GM18517 (cell line): Measurements from ENCODE around the gene TTC39C.
A peak's percentile ranks its signal among the peaks of the same experiment; 100 is the strongest.

Experiments used
- ATAC-seq: cut with Tn5 transposase; IDR thresholded peaks from one replicate; pipeline ENCODE4 v1.9.1; 2021; ENCODE audit warnings: mild to moderate bottlenecking, moderate library complexity; ENCODE audit not compliant: unreplicated experiment

TTC39C gene

DNA sequence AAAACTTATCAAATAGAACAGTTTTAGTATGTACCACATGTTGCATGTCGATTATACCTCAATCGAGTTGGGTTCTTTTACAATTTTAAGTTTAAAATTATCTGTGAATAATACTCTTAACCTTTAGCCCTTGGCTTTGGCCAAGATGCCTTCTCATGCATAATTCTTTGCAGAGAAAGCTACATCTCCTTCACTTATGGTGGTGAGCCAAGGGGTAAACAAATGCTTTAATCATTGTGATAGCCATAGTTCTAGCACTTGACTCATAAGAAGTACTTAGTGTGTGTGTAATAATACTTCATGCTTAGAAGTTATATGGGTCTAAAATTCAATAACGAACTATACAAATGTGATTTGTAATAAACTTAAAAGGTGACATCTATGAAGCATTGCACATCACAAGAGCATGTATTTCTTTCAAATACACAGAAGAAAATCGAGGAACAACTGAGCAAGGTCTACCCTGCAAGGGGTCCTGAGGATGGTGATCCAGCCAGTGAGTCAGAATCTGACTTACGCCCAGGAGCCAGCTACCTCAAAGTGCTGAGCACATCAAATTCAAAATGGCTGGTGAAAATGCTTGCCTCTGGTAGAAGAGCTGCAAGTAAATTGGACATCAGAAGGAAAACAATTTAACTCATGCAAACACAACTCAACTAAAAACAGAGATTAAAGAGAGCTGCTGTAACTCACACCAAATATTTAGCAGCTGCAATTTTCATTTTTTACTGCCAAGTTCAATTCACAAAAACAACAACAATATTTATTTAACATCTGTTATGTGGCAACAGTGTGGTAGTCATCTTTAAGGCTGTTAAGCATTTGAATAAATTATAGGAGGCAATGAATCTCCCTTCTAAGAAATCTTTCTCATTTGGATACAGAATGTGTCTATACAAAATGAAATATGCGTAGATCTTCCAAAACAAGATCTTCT is 23.8 kb upstream of the TTC39C start:
- no peak for ATAC-seq

- ATAC-seq = no peak
Observed at GRCh38 chr18:23992089-23992940, 22.2 kb upstream of the TTC39C start.

GRCh38 chr18:23992941-23993280 is 21.6 kb upstream of the TTC39C start:
- no peak for ATAC-seq

DNA sequence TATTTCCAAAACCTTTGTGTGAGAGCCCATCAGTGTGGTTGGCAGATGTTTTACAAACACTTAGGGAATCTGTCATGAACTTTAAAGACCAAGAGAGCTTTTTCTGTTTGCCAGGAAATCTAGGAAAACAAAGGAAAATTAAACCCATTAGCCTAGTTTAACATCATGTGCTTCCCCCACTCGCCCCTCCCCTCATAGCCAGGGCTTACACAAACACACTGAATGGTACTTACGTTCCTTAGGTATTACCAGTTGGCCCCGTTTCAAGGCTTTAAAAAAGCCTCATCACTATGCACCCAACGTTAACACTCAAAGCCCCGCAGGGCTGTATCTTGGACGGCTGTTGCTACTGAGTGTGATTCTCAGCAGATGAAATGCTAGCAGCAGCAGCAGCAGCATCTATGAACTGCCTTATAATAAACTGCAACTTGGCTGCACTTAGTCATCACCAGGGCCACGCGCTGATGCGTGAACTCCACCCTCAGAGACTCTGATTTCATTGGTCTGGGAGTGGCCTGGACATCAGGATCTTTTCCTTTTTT is 20.1 kb upstream of the TTC39C start:
- ATAC-seq = no peak

GRCh38 chr18:23995180-23995579 is 19.4 kb upstream of the TTC39C start:
- no peak for ATAC-seq

GRCh38 chr18:23998018-23998417 is 16.5 kb upstream of the TTC39C start:
- no peak for ATAC-seq

- no peak for ATAC-seq
Observed at GRCh38 chr18:23998820-23999219, 15.7 kb upstream of the TTC39C start.

- ATAC-seq = no peak
Observed at GRCh38 chr18:24000613-24001490, 13.7 kb upstream of the TTC39C start.

GRCh38 chr18:24002479-24002878 is 12.1 kb upstream of the TTC39C start:
- no peak for ATAC-seq

- ATAC-seq = no peak
Observed at GRCh38 chr18:24003288-24003687, 11.3 kb upstream of the TTC39C start.

DNA sequence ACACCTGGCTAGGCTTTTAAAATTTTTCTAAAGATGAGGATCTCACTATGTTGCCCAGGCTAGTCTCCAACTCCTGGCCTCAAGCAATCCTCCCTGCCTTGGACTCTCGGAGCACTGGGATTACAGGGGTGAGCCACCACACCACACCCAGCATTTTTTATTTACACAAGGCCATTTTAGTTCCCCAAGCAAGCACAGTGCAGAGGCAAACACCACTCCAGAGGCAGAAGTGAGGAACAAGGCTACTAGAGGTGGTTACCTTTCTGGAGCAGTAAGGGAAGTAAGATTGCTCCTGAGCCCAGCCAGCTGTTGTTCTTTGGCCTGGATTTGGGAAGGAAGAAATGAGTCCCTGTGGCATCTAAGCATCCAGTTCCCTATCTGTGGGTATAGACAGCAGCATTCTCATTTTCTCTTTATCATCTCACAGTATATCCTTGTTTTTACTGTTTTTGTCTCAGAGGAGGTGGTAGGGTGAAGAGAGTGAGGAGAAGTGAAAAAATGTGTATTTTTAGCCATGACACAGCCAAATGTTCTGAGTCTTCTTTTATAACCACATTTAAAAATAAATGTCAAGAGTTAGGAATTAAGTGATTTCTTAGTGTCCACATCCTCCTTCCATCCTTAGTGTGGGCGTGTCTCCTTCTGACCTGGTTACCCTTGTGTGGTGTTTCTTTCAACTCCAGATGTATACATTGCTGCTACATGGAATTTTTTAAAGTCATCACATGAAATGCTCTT is 10.5 kb upstream of the TTC39C start:
- ATAC-seq = no peak

DNA sequence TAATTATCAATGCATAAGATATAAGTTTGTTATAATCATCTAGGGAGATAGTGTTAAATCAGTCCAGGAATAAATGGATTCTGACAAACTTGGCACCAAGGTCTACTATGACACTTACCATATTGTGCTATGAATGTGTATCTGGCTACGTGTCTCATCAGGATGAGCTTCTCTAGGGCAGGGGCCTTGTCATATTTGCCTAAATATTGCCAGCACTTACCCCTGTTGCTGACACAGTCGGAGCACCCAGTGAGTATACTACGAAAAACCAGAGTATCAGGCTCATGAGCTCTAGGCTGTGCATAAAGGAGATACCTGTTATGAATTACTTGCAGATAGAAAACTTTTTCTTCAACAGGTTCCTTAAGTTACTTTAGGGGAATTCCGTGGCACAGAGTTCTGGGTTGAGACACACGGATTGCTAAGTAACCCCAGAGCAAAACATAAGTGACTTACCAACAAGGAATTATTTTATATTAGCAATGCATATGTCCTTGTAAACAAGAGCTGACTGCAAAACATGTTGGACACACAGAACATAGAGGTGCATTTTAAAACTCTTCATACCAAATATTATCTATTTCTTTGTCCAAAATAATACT is 7.7 kb upstream of the TTC39C start:
- no peak for ATAC-seq

GRCh38 chr18:24009246-24009645 is 5.3 kb upstream of the TTC39C start:
- ATAC-seq = no peak

DNA sequence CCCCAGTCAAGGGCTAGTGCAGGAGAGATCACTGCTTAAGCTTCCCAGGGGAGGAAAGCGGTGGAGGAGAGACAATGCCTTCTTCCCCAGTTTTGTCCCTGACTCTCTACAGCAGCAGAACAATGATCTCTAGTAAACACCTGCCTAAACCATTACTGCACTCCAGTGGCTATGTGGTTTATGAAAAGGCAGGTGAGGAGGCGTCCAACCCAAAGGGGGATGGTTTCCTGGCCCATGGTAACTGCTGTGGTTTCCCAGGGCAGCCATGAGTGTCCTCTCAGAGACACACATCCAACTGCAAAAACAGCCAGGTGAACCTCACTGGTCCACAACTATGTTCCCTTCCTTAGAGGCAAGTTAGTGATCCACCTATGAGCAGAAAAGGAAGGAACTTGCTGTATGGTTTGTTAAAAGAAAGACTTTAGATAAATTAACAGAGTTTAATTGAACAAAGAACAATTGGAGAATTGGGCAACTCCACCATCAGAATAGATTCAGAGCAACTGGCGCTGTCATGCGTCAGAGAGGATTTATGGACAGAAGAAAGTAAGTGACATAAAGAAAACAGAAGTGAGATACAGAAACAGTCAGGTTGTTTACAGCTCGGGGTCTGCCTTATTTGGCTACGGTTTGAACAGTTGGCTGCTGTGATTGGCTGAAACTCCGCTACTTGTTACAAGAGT is 4.8 kb upstream of the TTC39C start:
- ATAC-seq = peak; percentile 68

DNA sequence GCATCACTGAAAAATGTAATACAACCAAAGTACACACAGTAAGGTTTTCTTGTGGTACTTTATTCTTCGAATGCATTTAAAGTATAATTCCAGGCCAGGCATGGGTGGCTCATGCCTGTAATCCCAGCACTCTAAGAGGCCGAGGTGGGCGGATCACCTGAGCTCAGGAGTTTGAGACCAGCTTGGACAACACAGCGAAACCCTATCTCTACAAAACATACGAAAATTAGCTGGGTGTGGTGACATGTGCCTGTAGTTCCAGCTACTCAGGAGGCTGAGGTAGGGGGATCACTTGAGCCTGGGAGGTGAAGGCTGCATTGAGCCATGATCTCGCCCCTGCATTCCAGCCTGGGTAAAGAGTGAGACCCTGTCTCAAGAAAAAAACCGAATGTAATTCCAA is 3.9 kb upstream of the TTC39C start:
- no peak for ATAC-seq

DNA sequence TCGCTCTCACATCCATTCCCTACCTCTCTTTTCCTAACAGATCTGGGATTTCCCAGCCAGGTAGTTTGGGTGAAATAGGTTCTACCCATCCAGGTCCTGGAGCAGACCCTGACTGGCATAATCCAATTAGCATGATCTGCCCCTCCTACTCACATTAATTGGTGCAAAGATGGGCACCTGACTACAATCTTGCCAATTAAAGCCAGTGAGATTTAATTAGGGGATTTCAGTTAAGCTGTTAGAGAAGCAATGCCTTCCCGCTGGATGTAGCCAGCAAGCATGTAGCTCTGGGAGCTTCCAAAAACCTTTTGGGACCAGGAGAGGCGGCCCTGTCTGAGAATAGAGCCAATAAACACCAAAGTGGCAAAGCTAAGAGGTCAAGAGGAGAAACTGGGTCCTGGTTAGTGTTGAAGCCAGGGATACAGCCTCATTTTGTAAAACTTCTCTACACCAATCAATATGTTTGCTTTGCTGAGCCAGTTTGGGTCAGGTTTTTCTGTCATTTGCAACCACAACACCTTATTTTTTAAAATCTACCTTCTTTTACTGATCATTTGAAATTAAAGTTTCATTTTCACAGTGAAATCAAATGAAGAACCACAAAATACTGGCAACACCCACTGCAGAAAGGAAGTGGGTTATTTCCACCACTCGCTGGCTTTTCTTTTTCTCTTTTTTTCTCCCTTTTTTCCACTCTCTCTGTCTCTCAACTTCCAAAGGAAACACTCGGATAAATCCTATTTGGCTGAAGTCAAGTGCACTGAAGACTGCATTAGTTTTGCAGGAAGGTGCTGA is 3.2 kb upstream of the TTC39C start:
- ATAC-seq = no peak

- ATAC-seq = no peak
Observed at GRCh38 chr18:24013051-24013450, 1.5 kb upstream of the TTC39C start.

DNA sequence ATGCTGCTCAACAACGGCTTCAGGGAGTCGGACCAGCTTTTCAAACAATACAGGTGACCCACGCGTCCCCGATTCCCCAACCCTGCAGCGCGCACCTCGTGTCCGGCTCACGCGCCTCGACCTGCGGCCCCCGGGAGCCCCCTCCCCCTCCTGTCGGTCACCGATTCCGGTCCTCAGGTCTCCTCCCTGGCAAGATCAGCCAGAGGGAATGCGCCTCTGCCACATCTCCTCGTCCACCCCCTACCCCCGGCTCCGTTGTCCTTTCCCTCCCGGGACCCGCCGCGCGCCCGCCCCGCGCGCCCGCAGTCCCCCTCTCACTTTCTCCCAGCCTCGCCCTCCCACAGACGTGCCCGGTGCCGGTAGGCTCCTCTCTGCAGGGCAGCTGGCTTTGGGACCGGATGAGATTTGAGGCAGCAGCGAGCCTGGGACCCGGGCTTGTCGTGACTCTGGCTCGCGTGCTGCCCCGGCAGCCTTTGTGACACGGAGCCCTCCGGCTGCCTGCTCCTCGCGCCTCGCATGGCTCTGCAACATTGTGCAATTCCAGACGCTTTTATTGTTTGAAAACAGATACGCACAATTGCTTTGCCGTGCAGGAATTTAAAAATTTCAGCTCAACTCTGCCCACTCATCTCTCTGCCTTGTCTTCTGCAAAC is 558 bp downstream of the TTC39C start:
- no peak for ATAC-seq
